Right renal pelvis (tissue), 4 donors: ENCODE measurements around the gene CTAG2. TPM values are rescaled to one million over a fixed set of nuclear protein-coding genes. Genes with fewer than 3 reads are reported as not detected.

Experiments used
- polyA plus RNA-seq, 4 donors: library from polyadenylated mRNA; unstranded; fragments of 120-200 nt; gene quantifications; one replicate each; pipeline ENCODE4 v1.2.1, GENCODE V29; 2013; ENCODE audit not compliant: insufficient read length in 4 of 4

CTAG2 gene
- polyA plus RNA-seq, 4 donors, result not detected

Other genes with a start within 250 kb of the CTAG2 start
- 10 to 100 TPM; 10.5 to 16.1 (median 14.1) TPM for gene DNASE1L1, start 244.3 kb downstream of the CTAG2 start, polyA plus RNA-seq
- 10 to 100 TPM; 26.3 to 36.4 (median 30.8) TPM for gene TAFAZZIN, start 242.0 kb downstream of the CTAG2 start, polyA plus RNA-seq
- gene ATP6AP1, start 224.9 kb downstream of the CTAG2 start, polyA plus RNA-seq, result 100 to 1,000 TPM; 155 to 184 (median 168) TPM
- 100 to 1,000 TPM; 118 to 136 (median 132) TPM for gene GDI1, start 216.4 kb downstream of the CTAG2 start, polyA plus RNA-seq
- 10 to 100 TPM; 47.2 to 55.8 (median 51.6) TPM for gene FAM50A, start 209.4 kb downstream of the CTAG2 start, polyA plus RNA-seq
- 10 to 100 TPM; 38.6 to 50.2 (median 47.5) TPM for gene PLXNA3, start 195.3 kb downstream of the CTAG2 start, polyA plus RNA-seq
- gene LAGE3, start 174.3 kb downstream of the CTAG2 start, polyA plus RNA-seq, result 10 to 100 TPM; 10.7 to 20.1 (median 12.4) TPM
- gene UBL4A, start 167.0 kb downstream of the CTAG2 start, polyA plus RNA-seq, result 10 to 100 TPM; 27.7 to 34.8 (median 30.2) TPM
- 10 to 100 TPM; 19.3 to 27.6 (median 19.6) TPM for gene SLC10A3, start 162.9 kb downstream of the CTAG2 start, polyA plus RNA-seq
- gene FAM3A, start 137.3 kb downstream of the CTAG2 start, polyA plus RNA-seq, result 10 to 100 TPM; 28.3 to 44.5 (median 37.2) TPM
- 10 to 100 TPM; 38.0 to 43.2 (median 41.0) TPM for gene G6PD, start 106.7 kb downstream of the CTAG2 start, polyA plus RNA-seq
- gene IKBKG, start 106.0 kb downstream of the CTAG2 start, polyA plus RNA-seq, result 10 to 100 TPM; 15.2 to 20.1 (median 16.7) TPM
- not detected for gene CTAG1A, start 68.4 kb downstream of the CTAG2 start, polyA plus RNA-seq
- gene CTAG1B, start 34.3 kb downstream of the CTAG2 start, polyA plus RNA-seq, result not detected
- gene GAB3, start 97.5 kb upstream of the CTAG2 start, polyA plus RNA-seq, result 1 to 10 TPM; 1.5 to 3.2 (median 2.4) TPM
- 10 to 100 TPM; 49.1 to 62.9 (median 59.5) TPM for gene DKC1, start 109.3 kb upstream of the CTAG2 start, polyA plus RNA-seq
- gene MPP1, start 151.9 kb upstream of the CTAG2 start, polyA plus RNA-seq, result 10 to 100 TPM; 31.4 to 40.7 (median 34.2) TPM
- not detected for gene SMIM9, start 181.1 kb upstream of the CTAG2 start, polyA plus RNA-seq
- 10 to 100 TPM; 15.4 to 25.1 (median 19.2) TPM for gene F8A1, start 232.8 kb upstream of the CTAG2 start, polyA plus RNA-seq